T-cell (primary cell): ENCODE data around the gene PLCL1. TPM values are rescaled to one million over a fixed set of nuclear protein-coding genes. Genes with fewer than 3 reads are reported as not detected.

Experiments used
- ATAC-seq, 4 experiments: fragments of 200-7000 bp in 3 of 4; fragments of 150-1000 bp in 1 of 4; cut with Tn5 transposase; replicated peaks in 1 of 4; 1 replicate in 3 of 4; 2 replicates in 1 of 4; pipeline ENCODE4 v1.10.0; 2021; ENCODE audit warnings: moderate library complexity in 3 of 4, mild to moderate bottlenecking in 2 of 4, moderate number of reproducible peaks in 1 of 4
- CTCF ChIA-PET, 2 donors: fragments of 300-600 bp; sonication (Branson Sonifier 250); formaldehyde crosslinking; loops; one replicate each; lab custom pipeline; 2022; ENCODE audit warnings: antibody characterized with exemption in 2 of 2; lab: Charles Lee
- POLR2A ChIA-PET, 2 donors: fragments of 300-600 bp; sonication (Branson Sonifier 250); formaldehyde crosslinking; loops; one replicate each; lab custom pipeline; 2022; ENCODE audit warnings: antibody characterized with exemption in 2 of 2; lab: Charles Lee
- DNase-seq, 35 experiments: peaks; one replicate each; pipeline versions ENCODE4 v3.0.0 to v3.0.0-alpha.2; 2013 to 2023
- H3K27ac ChIP-seq: one replicate; pipeline ENCODE4 v1.5.1; 2013; ENCODE audit warnings: low read length
- H3K27me3 ChIP-seq, 2 experiments: replicated peaks in 1 of 2; 1 replicate in 1 of 2; 2 replicates in 1 of 2; pipeline versions ENCODE4 v1.6.1 to v1.7.0; 2013; ENCODE audit warnings: low read length in 1 of 2, mixed read lengths in 1 of 2; ENCODE audit not compliant: control insufficient read depth in 2 of 2, insufficient read depth in 2 of 2; ENCODE audit errors: extremely low read depth in 1 of 2
- H3K36me3 ChIP-seq, 2 donors: 1 replicate in 1 of 2; 2 replicates in 1 of 2; pipeline versions ENCODE4 v1.6.1 to v1.7.0; 2013; ENCODE audit warnings: low read length in 1 of 2; ENCODE audit not compliant: control insufficient read depth in 2 of 2, insufficient read depth in 1 of 2; ENCODE audit errors: extremely low read depth in 1 of 2
- H3K4me1 ChIP-seq, 2 experiments: 1 replicate in 1 of 2; 2 replicates in 1 of 2; pipeline versions ENCODE4 v1.6.1 to v1.7.0; 2013; ENCODE audit warnings: low read length in 2 of 2, mixed read lengths in 1 of 2; ENCODE audit not compliant: insufficient read depth in 2 of 2, control insufficient read depth in 1 of 2; ENCODE audit errors: extremely low read depth in 1 of 2
- H3K4me3 ChIP-seq, 2 donors: 1 replicate in 1 of 2; 2 replicates in 1 of 2; pipeline versions ENCODE4 v1.5.1 to v1.7.0; 2013; ENCODE audit warnings: mild to moderate bottlenecking in 2 of 2, low read length in 1 of 2, moderate library complexity in 1 of 2; ENCODE audit not compliant: control insufficient read depth in 1 of 2; ENCODE audit errors: extremely low read depth in 1 of 2
- H3K9me3 ChIP-seq: 2 replicates; pipeline ENCODE4 v1.7.0; 2013
- H3K27ac Mint-ChIP-seq, 2 donors: one replicate each; pipeline ENCODE4 v1.8.0; 2020 to 2021; ENCODE audit warnings: mild to moderate bottlenecking in 2 of 2, mixed read lengths in 2 of 2
- H3K27me3 Mint-ChIP-seq, 2 donors: one replicate each; pipeline ENCODE4 v1.8.0; 2021 to 2022; ENCODE audit warnings: mixed read lengths in 2 of 2
- H3K36me3 Mint-ChIP-seq: one replicate; pipeline ENCODE4 v1.8.0; 2021; ENCODE audit warnings: mixed read lengths
- H3K4me1 Mint-ChIP-seq, 3 donors: one replicate each; pipeline ENCODE4 v1.8.0; 2020 to 2022; ENCODE audit warnings: mixed read lengths in 3 of 3, mild to moderate bottlenecking in 1 of 3
- H3K4me3 Mint-ChIP-seq, 3 donors: one replicate each; pipeline ENCODE4 v1.8.0; 2020 to 2022; ENCODE audit warnings: mild to moderate bottlenecking in 3 of 3, mixed read lengths in 3 of 3, moderate library complexity in 3 of 3
- H3K9me3 Mint-ChIP-seq, 3 donors: one replicate each; pipeline ENCODE4 v1.8.0; 2020 to 2022; ENCODE audit warnings: mixed read lengths in 3 of 3
- WGBS: methylation state at CpG from one replicate; pipeline ENCODE4 v1.1.5; 2013; ENCODE audit warnings: missing lambda C conversion rate; ENCODE audit not compliant: insufficient coverage; 5-methylcytosine and 5-hydroxymethylcytosine counted together
- total RNA-seq, 35 experiments: library from RNA in 6 of 35; stranded (reverse) in 6 of 35; fragments of 120-200 nt in 1 of 35; gene quantifications; one replicate each; pipeline versions ENCODE4 v1.2.1 to v1.2.4 and lab custom pipeline; 2013 to 2026

PLCL1 gene
- total RNA-seq, 5 donors from 2014 or later (not counting 1 experiment from before 2014, with no cell fraction given), result 15.3 to 24.7 (median 20.3) TPM

DNA sequence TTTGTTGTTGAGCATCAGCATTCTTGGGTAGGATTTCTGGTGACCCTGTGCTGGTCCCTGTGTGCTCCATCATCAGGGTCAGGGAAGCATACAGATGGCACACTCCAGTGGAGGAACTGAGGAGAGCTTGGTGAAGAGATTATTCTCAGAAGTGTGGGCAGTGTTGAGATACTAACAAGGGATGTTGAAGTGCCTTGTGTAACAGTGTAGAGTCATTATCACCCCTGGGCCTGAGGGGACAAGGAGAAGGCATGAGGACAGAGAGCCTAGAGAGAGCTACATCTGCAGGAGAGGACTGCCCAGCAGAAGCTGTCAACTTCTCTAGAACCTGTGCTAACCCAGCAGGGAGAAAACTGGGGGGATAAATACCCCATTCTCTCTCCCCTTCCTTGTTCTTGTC is 189.0 kb downstream of the PLCL1 start:
- H3K4me1 Mint-ChIP-seq, result peaks cover 49 to 68% (median 57%) of the 10 kb centered on the region in 3 donors
- no peak for DNase-seq
- CTCF ChIA-PET, result no interaction called here

GRCh38 chr2:197993830-197994229 is 189.4 kb downstream of the PLCL1 start:
- no peak overlapping the region for H3K27ac Mint-ChIP-seq
- H3K27me3 Mint-ChIP-seq, result no peaks in the 10 kb centered on the region
- H3K4me1 Mint-ChIP-seq, result peaks cover 54 to 73% (median 62%) of the 10 kb centered on the region in 3 donors
- Histone ChIP-seq H3K4me1 (peaks cover 15 to 28% of the 10 kb centered on the region in 2 experiments), H3K27ac (no peak overlapping the region), H3K36me3 (no peaks in the 10 kb centered on the region), H3K4me3 (no peak overlapping the region), H3K27me3 (no peaks in the 10 kb centered on the region), H3K9me3 (no peaks in the 10 kb centered on the region)
- H3K9me3 Mint-ChIP-seq, result peaks cover 0 to 9% (median 8%) of the 10 kb centered on the region in 3 donors
- peak in 1 of 4 experiments; percentile 12 for ATAC-seq
- CTCF ChIA-PET, result no interaction called here
- H3K36me3 Mint-ChIP-seq, result peaks cover 32% of the 10 kb centered on the region
- WGBS, result no CpG with 5 or more reads among the region's 2 CpGs
- POLR2A ChIA-PET, result no interaction called here
- no peak for DNase-seq
- H3K4me3 Mint-ChIP-seq, result no peak overlapping the region

More for the DNA sequence above, 189.0 kb downstream of the PLCL1 start:
- Histone ChIP-seq H3K36me3 (no peaks in the 10 kb centered on the region), H3K4me3 (no peak overlapping the region), H3K27ac (no peak overlapping the region), H3K4me1 (peaks cover 15 to 28% of the 10 kb centered on the region in 2 experiments), H3K9me3 (no peaks in the 10 kb centered on the region), H3K27me3 (no peaks in the 10 kb centered on the region)
- no peak for ATAC-seq
- POLR2A ChIA-PET, result no interaction called here
- Mint-ChIP-seq H3K4me3 (no peak overlapping the region), H3K27ac (peak overlapping the region; percentile 4 to 35), H3K27me3 (no peaks in the 10 kb centered on the region), H3K9me3 (peaks cover 0 to 9% (median 8%) of the 10 kb centered on the region in 3 donors), H3K36me3 (peaks cover 32% of the 10 kb centered on the region)

GRCh38 chr2:197994751-197995150 is 190.4 kb downstream of the PLCL1 start:
- ATAC-seq (no peak), DNase-seq (no peak)
- no peaks in the 10 kb centered on the region for H3K9me3 ChIP-seq
- Mint-ChIP-seq H3K4me1 (peaks cover 61 to 75% (median 65%) of the 10 kb centered on the region in 3 donors), H3K27ac (peak overlapping the region in 1 of 2 donors; percentile 34), H3K27me3 (no peaks in the 10 kb centered on the region), H3K36me3 (peaks cover 28% of the 10 kb centered on the region), H3K4me3 (no peak overlapping the region), H3K9me3 (peaks cover 0 to 9% (median 8%) of the 10 kb centered on the region in 3 donors)
- CTCF ChIA-PET, result no interaction called here
- peaks cover 15 to 28% of the 10 kb centered on the region in 2 experiments for H3K4me1 ChIP-seq
- no peak overlapping the region for H3K4me3 ChIP-seq
- H3K27me3 ChIP-seq, result no peaks in the 10 kb centered on the region
- no peak overlapping the region for H3K27ac ChIP-seq
- no peaks in the 10 kb centered on the region for H3K36me3 ChIP-seq
- POLR2A ChIA-PET, result no interaction called here
- no CpG with 5 or more reads among the region's 1 CpG for WGBS

GRCh38 chr2:197996583-197996982 is 192.2 kb downstream of the PLCL1 start:
- WGBS, result 29% methylated on average over 1 of the region's 2 CpGs
- Histone ChIP-seq H3K4me1 (peaks cover 15 to 28% of the 10 kb centered on the region in 2 experiments), H3K4me3 (no peak overlapping the region), H3K27ac (peak overlapping the region; percentile 7), H3K27me3 (no peaks in the 10 kb centered on the region), H3K9me3 (no peaks in the 10 kb centered on the region), H3K36me3 (no peaks in the 10 kb centered on the region)
- Mint-ChIP-seq H3K27me3 (no peaks in the 10 kb centered on the region), H3K4me3 (peak overlapping the region in 1 of 3 donors; percentile 11), H3K4me1 (peaks cover 69 to 80% (median 73%) of the 10 kb centered on the region in 3 donors), H3K36me3 (peaks cover 18% of the 10 kb centered on the region), H3K9me3 (peaks cover 0 to 3% (median 2%) of the 10 kb centered on the region in 3 donors), H3K27ac (peak overlapping the region; percentile 11 to 79)
- ATAC-seq (peak; percentile 42 to 72 (median 67)), DNase-seq (peak in 1 of 35 experiments; percentile 6)
- POLR2A ChIA-PET, result interaction anchor here in 1 of 2 donors (0.6 kb wide), 1 partner anchor 39 kb away, joined by 3 read pairs; no protein-coding TSS in a partner anchor
- CTCF ChIA-PET, result no interaction called here

DNA sequence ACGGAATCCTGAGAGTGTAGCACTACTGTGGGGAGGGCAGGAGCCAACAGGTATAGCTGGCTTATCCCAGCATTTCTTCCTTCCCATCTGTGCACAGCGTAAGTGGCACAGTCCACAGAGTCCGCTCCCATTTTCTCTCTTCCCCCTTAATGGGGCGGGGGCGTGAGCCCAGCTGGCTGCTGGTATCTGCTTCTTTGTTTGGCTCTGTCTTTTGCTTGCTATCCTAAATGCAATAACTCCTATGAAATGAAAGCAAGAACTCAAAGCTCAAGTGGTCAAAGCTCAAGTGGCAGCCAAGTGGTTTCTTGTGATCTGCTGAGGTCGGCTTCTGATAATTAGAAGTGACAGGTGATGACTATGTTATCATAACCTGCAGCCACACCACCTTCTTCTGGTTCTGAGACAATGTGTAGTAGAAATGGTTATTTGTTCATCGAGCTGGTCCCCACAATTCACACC is 192.7 kb downstream of the PLCL1 start:
- Histone ChIP-seq H3K4me1 (peaks cover 15 to 28% of the 10 kb centered on the region in 2 experiments), H3K9me3 (no peaks in the 10 kb centered on the region), H3K4me3 (no peak overlapping the region), H3K27me3 (no peaks in the 10 kb centered on the region), H3K36me3 (no peaks in the 10 kb centered on the region), H3K27ac (no peak overlapping the region)
- ATAC-seq, result peak in 1 of 4 experiments; percentile 8
- Mint-ChIP-seq H3K4me1 (peaks cover 71 to 79% (median 74%) of the 10 kb centered on the region in 3 donors), H3K27ac (peak overlapping the region; percentile 11 to 79), H3K27me3 (no peaks in the 10 kb centered on the region), H3K9me3 (peaks cover 0 to 5% (median 2%) of the 10 kb centered on the region in 3 donors), H3K4me3 (no peak overlapping the region), H3K36me3 (peaks cover 15% of the 10 kb centered on the region)
- ChIA-PET POLR2A (interaction anchor here in 1 of 2 donors (0.6 kb wide), 1 partner anchor 38 kb away, joined by 3 read pairs; no protein-coding TSS in a partner anchor), CTCF (interaction anchor here in 1 of 2 donors (0.9 kb wide), 1 partner anchor 40 kb away, joined by 3 read pairs; no protein-coding TSS in a partner anchor)
- DNase-seq, result no peak
- WGBS, result 98% methylated on average over 5 of the region's 7 CpGs

GRCh38 chr2:197998702-197999101 is 194.3 kb downstream of the PLCL1 start:
- H3K4me1 Mint-ChIP-seq, result peaks cover 63 to 77% (median 73%) of the 10 kb centered on the region in 3 donors
- 30% methylated on average over 2 of the region's 3 CpGs for WGBS
- no peaks in the 10 kb centered on the region for H3K27me3 Mint-ChIP-seq
- H3K4me3 Mint-ChIP-seq, result no peak overlapping the region
- Histone ChIP-seq H3K4me1 (peaks cover 15 to 24% of the 10 kb centered on the region in 2 experiments), H3K27ac (no peak overlapping the region), H3K36me3 (no peaks in the 10 kb centered on the region), H3K27me3 (no peaks in the 10 kb centered on the region), H3K4me3 (no peak overlapping the region), H3K9me3 (no peaks in the 10 kb centered on the region)
- ATAC-seq, result no peak
- CTCF ChIA-PET, result no interaction called here
- H3K27ac Mint-ChIP-seq, result peak overlapping the region; percentile 3 to 67
- DNase-seq, result no peak
- POLR2A ChIA-PET, result no interaction called here
- H3K36me3 Mint-ChIP-seq, result peaks cover 12% of the 10 kb centered on the region
- H3K9me3 Mint-ChIP-seq, result peaks cover 0 to 5% (median 4%) of the 10 kb centered on the region in 3 donors
